HL-60 (cell line): Measurements from ENCODE around the gene ACTA2.

ENCODE experiments used
- POLR2AphosphoS5 ChIP-seq: IDR thresholded peaks from 2 replicates; pipeline ENCODE4 v1.6.1; 2012; ENCODE audit warnings: low read depth
- SPI1 ChIP-seq: IDR thresholded peaks from 2 replicates; pipeline ENCODE4 v1.6.1; 2012; ENCODE audit warnings: low read depth, mild to moderate bottlenecking, borderline replicate concordance
- TF ChIP-seq, protein P1 (sequence below): IDR thresholded peaks from 2 replicates; pipeline ENCODE4 v1.6.1; 2012; ENCODE audit warnings: low read depth; ENCODE audit not compliant: insufficient replicate concordance
- TF ChIP-seq, protein P2 (sequence below): IDR thresholded peaks from one replicate; pipeline ENCODE4 v1.5.1; 2011; ENCODE audit warnings: low read length, control low read depth, inconsistent platforms; ENCODE audit not compliant: insufficient read depth

DNA sequence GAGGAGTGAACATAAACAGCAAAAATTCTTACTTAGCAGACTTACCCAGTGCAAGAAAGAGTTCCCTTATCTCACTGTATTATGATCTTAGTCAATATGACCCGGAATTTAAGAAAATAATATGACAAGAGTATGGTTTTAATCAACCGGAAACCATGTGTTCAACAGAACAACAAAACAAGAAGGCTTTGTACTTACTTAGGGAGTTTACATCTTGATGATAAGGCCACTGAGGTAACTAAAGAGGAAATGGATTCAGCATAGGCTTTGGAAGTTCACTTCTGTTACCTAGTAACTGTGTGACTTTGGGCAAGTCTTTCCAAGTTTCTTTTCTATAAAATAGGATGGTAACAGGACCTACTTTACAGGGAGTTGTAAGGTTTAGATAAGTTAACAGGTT lies 30.6 kb upstream of the ACTA2 start:
- TF ChIP-seq, protein P1, sequence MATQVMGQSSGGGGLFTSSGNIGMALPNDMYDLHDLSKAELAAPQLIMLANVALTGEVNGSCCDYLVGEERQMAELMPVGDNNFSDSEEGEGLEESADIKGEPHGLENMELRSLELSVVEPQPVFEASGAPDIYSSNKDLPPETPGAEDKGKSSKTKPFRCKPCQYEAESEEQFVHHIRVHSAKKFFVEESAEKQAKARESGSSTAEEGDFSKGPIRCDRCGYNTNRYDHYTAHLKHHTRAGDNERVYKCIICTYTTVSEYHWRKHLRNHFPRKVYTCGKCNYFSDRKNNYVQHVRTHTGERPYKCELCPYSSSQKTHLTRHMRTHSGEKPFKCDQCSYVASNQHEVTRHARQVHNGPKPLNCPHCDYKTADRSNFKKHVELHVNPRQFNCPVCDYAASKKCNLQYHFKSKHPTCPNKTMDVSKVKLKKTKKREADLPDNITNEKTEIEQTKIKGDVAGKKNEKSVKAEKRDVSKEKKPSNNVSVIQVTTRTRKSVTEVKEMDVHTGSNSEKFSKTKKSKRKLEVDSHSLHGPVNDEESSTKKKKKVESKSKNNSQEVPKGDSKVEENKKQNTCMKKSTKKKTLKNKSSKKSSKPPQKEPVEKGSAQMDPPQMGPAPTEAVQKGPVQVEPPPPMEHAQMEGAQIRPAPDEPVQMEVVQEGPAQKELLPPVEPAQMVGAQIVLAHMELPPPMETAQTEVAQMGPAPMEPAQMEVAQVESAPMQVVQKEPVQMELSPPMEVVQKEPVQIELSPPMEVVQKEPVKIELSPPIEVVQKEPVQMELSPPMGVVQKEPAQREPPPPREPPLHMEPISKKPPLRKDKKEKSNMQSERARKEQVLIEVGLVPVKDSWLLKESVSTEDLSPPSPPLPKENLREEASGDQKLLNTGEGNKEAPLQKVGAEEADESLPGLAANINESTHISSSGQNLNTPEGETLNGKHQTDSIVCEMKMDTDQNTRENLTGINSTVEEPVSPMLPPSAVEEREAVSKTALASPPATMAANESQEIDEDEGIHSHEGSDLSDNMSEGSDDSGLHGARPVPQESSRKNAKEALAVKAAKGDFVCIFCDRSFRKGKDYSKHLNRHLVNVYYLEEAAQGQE, result no peak
- TF ChIP-seq, protein P2, sequence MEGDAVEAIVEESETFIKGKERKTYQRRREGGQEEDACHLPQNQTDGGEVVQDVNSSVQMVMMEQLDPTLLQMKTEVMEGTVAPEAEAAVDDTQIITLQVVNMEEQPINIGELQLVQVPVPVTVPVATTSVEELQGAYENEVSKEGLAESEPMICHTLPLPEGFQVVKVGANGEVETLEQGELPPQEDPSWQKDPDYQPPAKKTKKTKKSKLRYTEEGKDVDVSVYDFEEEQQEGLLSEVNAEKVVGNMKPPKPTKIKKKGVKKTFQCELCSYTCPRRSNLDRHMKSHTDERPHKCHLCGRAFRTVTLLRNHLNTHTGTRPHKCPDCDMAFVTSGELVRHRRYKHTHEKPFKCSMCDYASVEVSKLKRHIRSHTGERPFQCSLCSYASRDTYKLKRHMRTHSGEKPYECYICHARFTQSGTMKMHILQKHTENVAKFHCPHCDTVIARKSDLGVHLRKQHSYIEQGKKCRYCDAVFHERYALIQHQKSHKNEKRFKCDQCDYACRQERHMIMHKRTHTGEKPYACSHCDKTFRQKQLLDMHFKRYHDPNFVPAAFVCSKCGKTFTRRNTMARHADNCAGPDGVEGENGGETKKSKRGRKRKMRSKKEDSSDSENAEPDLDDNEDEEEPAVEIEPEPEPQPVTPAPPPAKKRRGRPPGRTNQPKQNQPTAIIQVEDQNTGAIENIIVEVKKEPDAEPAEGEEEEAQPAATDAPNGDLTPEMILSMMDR, result no peak
- no peak; the same call in 1 of the 2 replicates for TF ChIP-seq SPI1
- no peak for TF ChIP-seq POLR2AphosphoS5
